Stimulated activated CD8-positive, alpha-beta memory T cell treated with anti-CD3 and anti-CD28 coated beads, Interleukin-12 subunit alpha, Interleukin-12 subunit beta, amount 100 ng/mL, for 24 hours (primary cell): Measurements from ENCODE around the gene KCNK13.

Source experiments
- DNase-seq: peaks from one replicate; pipeline ENCODE4 v3.0.0-alpha.2; 2020; ENCODE audit errors: extremely low read depth

KCNK13 gene

GRCh38 chr14:90132821-90133570 lies 71.2 kb downstream of the KCNK13 start:
- DNase-seq: no peak

- DNase-seq: no peak
Observed at GRCh38 chr14:90136904-90137303, 75.1 kb downstream of the KCNK13 start.

DNA sequence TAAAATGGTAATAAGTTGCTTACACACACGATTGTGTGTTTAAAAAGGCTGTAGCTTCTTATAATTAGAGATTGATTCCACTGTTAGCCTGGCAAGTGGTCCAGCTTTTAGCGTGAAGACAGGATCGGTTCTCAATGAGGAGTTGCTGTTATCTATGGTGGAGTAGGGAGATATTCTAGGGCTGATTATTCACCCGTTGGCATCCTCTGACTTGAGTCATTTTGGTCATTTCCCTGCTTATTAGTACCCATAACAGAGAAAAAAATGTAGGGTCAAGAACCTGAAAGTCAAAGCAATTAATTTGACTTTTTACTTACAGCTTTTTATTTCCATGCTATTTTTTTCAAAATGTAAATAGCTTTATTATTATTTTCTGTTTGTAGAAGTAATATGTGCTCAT lies 76.0 kb downstream of the KCNK13 start:
- no peak for DNase-seq

DNA sequence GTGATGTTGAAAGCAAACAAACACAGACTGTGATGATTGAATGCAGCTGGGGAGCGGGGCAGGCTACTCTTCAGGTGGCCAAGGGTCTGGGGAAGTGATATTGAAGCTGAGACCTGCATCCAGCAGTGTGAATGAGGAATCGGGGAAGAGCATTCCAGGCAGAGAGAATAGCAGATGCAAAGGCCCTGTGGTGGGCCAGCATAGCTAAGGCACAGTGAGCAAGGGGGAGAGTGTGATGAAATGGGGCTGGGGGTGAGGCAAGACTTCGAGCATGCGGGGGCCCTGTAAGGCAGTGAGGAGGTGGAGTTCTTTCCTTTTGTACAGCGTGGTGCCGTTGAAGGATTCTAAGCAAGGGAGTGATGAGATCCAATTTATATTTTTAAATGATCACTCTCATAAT lies 77.4 kb downstream of the KCNK13 start:
- DNase-seq: no peak

- DNase-seq: no peak
Observed at GRCh38 chr14:90140298-90140955, 78.6 kb downstream of the KCNK13 start.

- DNase-seq: no peak
Observed at GRCh38 chr14:90140956-90141316, 79.1 kb downstream of the KCNK13 start.

- DNase-seq: no peak
Observed at GRCh38 chr14:90153429-90153828, 91.6 kb downstream of the KCNK13 start.

DNA sequence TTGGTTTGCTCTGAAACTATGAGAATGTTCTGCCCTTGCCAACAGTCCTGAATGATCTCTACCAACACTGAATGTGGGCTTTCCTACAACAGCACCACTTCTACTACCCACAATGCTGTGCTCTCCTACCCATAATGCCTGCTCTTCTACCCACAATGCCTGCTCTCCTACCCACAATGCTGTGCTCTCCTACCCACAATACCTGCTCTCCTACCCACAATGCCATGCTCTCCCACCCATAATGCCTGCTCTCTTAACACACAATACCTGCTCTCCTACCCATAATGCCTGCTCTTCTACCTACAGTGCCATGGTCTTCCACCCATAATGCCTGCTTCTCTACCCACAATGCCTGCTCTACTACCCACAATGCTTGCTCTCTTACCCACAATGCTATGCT lies 92.3 kb downstream of the KCNK13 start:
- no peak for DNase-seq

GRCh38 chr14:90159146-90159545 lies 97.4 kb downstream of the KCNK13 start:
- no peak for DNase-seq

- no peak for DNase-seq
Observed at GRCh38 chr14:90159688-90160087, 97.9 kb downstream of the KCNK13 start.

GRCh38 chr14:90161129-90161528 lies 99.3 kb downstream of the KCNK13 start:
- DNase-seq: no peak

GRCh38 chr14:90168425-90169105 lies 106.8 kb downstream of the KCNK13 start:
- DNase-seq: no peak

DNA sequence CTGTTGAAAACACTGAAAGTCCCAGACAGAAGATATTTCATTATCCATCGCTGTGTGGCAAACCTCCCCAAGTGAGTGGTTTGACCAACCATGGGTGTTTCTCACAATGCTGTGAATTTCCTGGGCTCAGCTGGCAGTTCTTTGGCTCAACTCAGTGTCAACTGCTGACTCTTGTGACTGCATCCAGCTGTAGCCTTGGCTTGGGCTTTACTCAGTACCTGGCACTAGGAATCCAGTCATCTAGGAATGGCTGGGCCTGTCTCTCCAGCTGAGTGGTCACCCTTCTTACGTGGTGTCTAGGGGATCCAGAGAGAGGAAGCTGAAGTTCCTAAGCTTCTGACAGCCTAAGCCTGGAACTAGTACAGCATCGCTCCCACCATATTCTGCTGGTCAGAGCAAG lies 113.8 kb downstream of the KCNK13 start:
- no peak for DNase-seq

- DNase-seq: no peak
Observed at GRCh38 chr14:90177539-90178189, 115.9 kb downstream of the KCNK13 start.

- DNase-seq: no peak
Observed at GRCh38 chr14:90179357-90179756, 117.6 kb downstream of the KCNK13 start.

- DNase-seq: no peak
Observed at GRCh38 chr14:90179809-90180779, 118.3 kb downstream of the KCNK13 start.

DNA sequence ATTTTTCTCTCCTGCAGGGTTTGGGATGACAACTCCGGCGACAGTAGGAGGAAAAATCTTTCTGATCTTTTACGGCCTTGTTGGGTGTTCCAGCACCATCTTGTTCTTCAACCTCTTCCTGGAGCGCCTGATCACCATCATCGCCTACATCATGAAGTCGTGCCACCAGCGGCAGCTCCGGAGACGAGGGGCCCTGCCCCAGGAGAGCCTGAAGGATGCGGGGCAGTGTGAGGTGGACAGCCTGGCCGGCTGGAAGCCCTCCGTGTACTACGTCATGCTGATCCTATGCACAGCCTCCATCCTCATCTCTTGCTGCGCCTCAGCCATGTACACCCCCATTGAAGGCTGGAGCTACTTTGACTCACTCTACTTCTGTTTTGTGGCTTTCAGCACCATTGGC lies 122.3 kb downstream of the KCNK13 start:
- DNase-seq: no peak

DNA sequence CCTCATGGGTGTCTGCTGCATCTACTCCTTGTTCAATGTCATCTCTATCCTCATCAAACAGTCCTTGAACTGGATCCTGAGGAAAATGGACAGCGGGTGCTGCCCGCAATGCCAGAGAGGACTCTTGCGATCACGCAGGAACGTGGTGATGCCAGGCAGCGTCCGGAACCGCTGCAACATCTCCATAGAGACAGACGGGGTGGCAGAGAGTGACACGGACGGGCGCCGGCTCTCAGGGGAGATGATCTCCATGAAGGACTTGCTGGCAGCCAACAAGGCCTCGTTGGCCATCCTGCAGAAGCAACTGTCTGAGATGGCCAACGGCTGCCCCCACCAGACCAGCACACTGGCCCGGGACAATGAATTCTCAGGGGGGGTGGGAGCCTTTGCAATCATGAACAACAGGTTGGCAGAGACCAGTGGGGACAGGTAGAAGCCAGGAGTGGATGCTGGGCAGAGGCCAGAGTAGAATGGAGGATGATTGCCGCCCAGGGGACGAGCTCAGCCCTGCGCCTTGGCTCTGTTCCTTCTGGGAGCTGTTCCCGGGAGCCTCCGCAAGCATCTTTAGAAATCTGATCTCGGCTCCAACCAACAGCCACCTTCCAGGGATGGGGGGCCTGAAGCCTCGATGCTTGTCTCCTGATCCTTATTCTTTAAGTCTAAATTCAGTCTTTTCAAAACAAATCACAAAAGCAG lies 122.9 kb downstream of the KCNK13 start:
- DNase-seq: no peak

DNA sequence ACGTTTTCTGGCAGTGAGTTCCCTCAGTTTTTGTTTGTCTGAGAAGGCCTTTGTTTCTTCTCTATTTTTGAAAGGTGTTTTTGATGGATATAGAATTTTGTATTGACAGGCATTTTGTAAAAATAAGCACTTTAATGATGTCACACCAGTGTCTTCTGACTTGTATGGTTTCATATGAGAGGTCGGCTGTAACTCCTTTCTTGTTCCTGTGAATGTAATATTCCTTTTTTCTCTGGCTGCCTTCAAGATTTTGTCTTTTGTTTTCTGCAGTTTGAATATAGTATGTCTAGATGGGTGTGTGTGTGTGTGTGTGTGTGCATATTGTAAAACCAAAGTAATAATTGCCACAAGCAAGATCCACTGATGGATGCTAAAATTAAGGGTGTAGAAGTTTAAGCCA lies 126.8 kb downstream of the KCNK13 start:
- DNase-seq: no peak

DNA sequence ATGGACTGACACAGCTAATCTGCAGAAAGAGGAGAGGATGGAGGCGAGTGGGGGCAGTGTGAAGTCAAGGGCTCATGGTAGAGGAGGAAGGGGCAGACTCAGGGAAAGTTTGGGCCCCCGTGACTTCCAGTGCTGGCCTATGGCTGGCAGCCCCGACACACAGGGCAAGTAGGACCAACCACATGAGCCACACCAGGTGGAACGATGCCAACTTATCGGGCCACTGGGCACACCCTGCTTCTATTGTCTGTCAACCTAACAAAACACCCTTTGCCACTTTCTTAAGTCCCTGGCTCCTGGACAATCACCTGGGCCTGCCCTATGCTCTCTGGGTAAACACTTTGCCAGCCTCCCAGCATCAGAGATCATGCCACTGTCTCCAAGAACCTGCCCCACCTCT lies 129.4 kb downstream of the KCNK13 start:
- DNase-seq: no peak

DNA sequence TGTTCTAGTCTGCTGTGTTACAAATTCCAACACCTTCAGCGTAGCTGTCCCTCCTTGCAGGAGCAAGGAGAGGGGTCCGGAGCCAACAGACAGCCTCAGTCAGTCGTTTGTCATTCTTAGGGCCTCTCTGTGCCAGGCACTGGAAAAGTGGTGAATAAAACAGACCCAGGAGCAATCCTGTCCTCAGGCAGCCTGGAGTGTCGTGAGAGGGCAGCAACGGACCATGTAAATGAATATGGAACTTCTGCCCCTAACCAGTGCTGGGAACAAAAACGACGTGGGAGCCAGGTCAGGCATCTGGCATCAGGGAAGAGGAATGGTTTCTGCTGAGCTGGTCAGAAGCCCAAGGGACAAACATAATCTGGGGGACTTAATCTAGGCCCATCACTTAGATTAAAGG lies 129.8 kb downstream of the KCNK13 start:
- DNase-seq: no peak
